Fibroblast of peridontal ligament (primary cell): ENCODE data around the gene HPSE2.

Source experiments
- DNase-seq: peaks from one replicate; pipeline ENCODE4 v3.0.0-alpha.2; 2010; ENCODE audit errors: extremely low read depth

The HPSE2 gene

GRCh38 chr10:98684019-98684899, 551.4 kb downstream of the HPSE2 start:
- DNase-seq = no peak

GRCh38 chr10:98676895-98677294, 558.8 kb downstream of the HPSE2 start:
- DNase-seq = no peak

- no peak for DNase-seq
These were observed 559.8 kb downstream of the HPSE2 start for GRCh38 chr10:98675902-98676301.

- no peak for DNase-seq
These were observed 562.4 kb downstream of the HPSE2 start for GRCh38 chr10:98673171-98673782.

- no peak for DNase-seq
These were observed 568.6 kb downstream of the HPSE2 start for GRCh38 chr10:98667081-98667480.

- no peak for DNase-seq
These were observed 569.4 kb downstream of the HPSE2 start for GRCh38 chr10:98666276-98666675.

- DNase-seq = peak; percentile 19
These were observed 571.2 kb downstream of the HPSE2 start for GRCh38 chr10:98664329-98665042.

GRCh38 chr10:98659951-98660350, 575.7 kb downstream of the HPSE2 start:
- no peak for DNase-seq

GRCh38 chr10:98655492-98655891, 580.2 kb downstream of the HPSE2 start:
- no peak for DNase-seq

- no peak for DNase-seq
These were observed 586.5 kb downstream of the HPSE2 start for GRCh38 chr10:98649170-98649569.

- no peak for DNase-seq
These were observed 588.4 kb downstream of the HPSE2 start for GRCh38 chr10:98646998-98647917.

- DNase-seq = no peak
These were observed 591.2 kb downstream of the HPSE2 start for GRCh38 chr10:98644466-98644865.

- DNase-seq = no peak
These were observed 593.4 kb downstream of the HPSE2 start for GRCh38 chr10:98642281-98642680.

GRCh38 chr10:98638920-98639319, 596.7 kb downstream of the HPSE2 start:
- no peak for DNase-seq

GRCh38 chr10:98636921-98637329, 598.7 kb downstream of the HPSE2 start:
- DNase-seq = no peak

- no peak for DNase-seq
These were observed 603.0 kb downstream of the HPSE2 start for GRCh38 chr10:98632456-98633150.

GRCh38 chr10:98628206-98628605, 607.4 kb downstream of the HPSE2 start:
- no peak for DNase-seq

GRCh38 chr10:98627711-98628110, 607.9 kb downstream of the HPSE2 start:
- DNase-seq = no peak

- DNase-seq = no peak
These were observed 610.7 kb downstream of the HPSE2 start for GRCh38 chr10:98624963-98625362.

GRCh38 chr10:98623176-98623575, 612.5 kb downstream of the HPSE2 start:
- DNase-seq = no peak

- DNase-seq = no peak
These were observed 614.0 kb downstream of the HPSE2 start for GRCh38 chr10:98621630-98622029.
